ENCODE data around the gene EIF4B.

EIF4B gene

DNA sequence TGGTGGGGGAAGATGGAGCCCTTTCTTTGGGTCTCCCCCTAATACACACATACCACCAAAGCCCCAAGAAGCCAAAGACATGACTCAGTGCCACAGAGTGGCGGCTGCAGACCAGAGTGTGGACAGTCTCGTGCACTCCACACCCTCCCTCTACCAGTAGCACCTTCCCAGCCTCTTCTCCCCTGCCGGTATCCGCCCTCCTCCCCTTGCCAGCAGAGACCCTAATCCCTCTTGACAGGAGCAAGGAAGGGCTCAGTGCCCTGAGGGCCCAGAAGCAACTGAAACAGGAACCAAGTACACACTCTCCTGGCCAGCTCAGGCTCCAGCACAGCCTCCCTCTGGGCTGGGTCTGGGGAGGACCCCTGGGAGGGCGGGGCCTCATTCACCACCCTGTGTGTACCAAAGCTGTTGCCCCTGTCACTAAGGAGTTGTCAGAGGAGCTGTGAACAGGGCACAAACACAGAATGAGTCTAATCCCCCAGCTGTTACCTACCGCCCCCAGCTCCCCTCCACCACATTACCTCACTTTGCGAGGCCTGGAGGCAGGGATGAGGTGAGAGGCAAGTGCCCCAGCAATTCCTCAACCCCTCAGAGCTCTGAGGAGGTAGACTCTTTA is 64.7 kb downstream of the EIF4B start:
- Histone ChIP-seq H3K36me3 (peaks cover 76% of the 10 kb centered on the region), H3K27ac (no peak overlapping the region), H3K4me3 (ENCODE audit: low read depth in 1 of 2, low read length in 1 of 2) (no peak overlapping the region), H3K9me3 (no peaks in the 10 kb centered on the region), H3K4me1 (ENCODE audit: control insufficient read depth in 1 of 2, insufficient read depth in 1 of 2, low read depth in 1 of 2, low read length in 1 of 2) (peaks cover 21 to 23% of the 10 kb centered on the region in 2 experiments), H3K27me3 (no peaks in the 10 kb centered on the region)
- TF ChIP-seq CTCF (IDR thresholded peaks at IDR 0.05): no peak

GRCh38 chr12:53071591-53072551 is 65.6 kb downstream of the EIF4B start:
- Histone ChIP-seq H3K4me1 (ENCODE audit: control insufficient read depth in 1 of 2, insufficient read depth in 1 of 2, low read depth in 1 of 2, low read length in 1 of 2) (peaks cover 24 to 26% of the 10 kb centered on the region in 2 experiments), H3K27me3 (no peaks in the 10 kb centered on the region), H3K4me3 (ENCODE audit: low read depth in 1 of 2, low read length in 1 of 2) (no peak overlapping the region), H3K27ac (peak overlapping the region; percentile 84), H3K9me3 (no peaks in the 10 kb centered on the region), H3K36me3 (peaks cover 76% of the 10 kb centered on the region)
- TF ChIP-seq CTCF (IDR thresholded peaks at IDR 0.05): no peak

DNA sequence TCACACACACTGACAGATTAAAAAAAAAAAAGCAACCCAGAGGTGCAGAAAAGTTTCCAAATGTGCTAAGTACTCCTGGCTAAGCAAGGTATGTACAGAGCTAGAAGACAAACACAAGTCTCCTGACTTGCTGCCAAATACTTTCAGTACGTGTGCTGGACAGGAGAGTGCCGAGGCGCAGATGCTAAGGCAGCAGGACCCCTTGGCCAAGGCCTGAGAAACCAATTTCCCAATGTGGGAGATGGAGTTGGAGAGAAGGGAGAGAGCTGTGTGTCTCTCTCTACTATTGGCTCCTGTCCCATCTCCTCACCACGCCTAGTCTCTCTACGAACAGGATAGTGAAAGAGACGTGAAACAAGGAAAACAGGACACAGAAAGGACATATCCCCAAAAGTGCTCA is 67.6 kb downstream of the EIF4B start:
- peaks cover 34 to 35% of the 10 kb centered on the region in 2 experiments for H3K4me1 ChIP-seq (ENCODE audit: control insufficient read depth in 1 of 2, insufficient read depth in 1 of 2, low read depth in 1 of 2, low read length in 1 of 2)
- no peak for TF ChIP-seq CTCF (IDR thresholded peaks at IDR 0.05)
- no peaks in the 10 kb centered on the region for H3K9me3 ChIP-seq
- peaks cover 59% of the 10 kb centered on the region for H3K36me3 ChIP-seq
- peak overlapping the region; percentile 7 for H3K27ac ChIP-seq
- no peak overlapping the region for H3K4me3 ChIP-seq (ENCODE audit: low read depth in 1 of 2, low read length in 1 of 2)
- H3K27me3 ChIP-seq: no peaks in the 10 kb centered on the region

GRCh38 chr12:53074283-53074998 is 68.2 kb downstream of the EIF4B start:
- Histone ChIP-seq H3K9me3 (no peaks in the 10 kb centered on the region), H3K4me3 (ENCODE audit: low read depth in 1 of 2, low read length in 1 of 2) (no peak overlapping the region), H3K4me1 (ENCODE audit: control insufficient read depth in 1 of 2, insufficient read depth in 1 of 2, low read depth in 1 of 2, low read length in 1 of 2) (peaks cover 35% of the 10 kb centered on the region in 2 experiments), H3K27me3 (no peaks in the 10 kb centered on the region), H3K36me3 (peaks cover 54% of the 10 kb centered on the region), H3K27ac (peak overlapping the region; percentile 7)
- no peak for TF ChIP-seq CTCF (IDR thresholded peaks at IDR 0.05)

GRCh38 chr12:53074999-53075370 is 68.7 kb downstream of the EIF4B start:
- peaks cover 39 to 40% of the 10 kb centered on the region in 2 experiments for H3K4me1 ChIP-seq (ENCODE audit: control insufficient read depth in 1 of 2, insufficient read depth in 1 of 2, low read depth in 1 of 2, low read length in 1 of 2)
- no peaks in the 10 kb centered on the region for H3K9me3 ChIP-seq
- no peak for TF ChIP-seq CTCF (IDR thresholded peaks at IDR 0.05)
- H3K36me3 ChIP-seq: peaks cover 48% of the 10 kb centered on the region
- H3K27ac ChIP-seq: no peak overlapping the region
- no peak overlapping the region for H3K4me3 ChIP-seq (ENCODE audit: low read depth in 1 of 2, low read length in 1 of 2)
- H3K27me3 ChIP-seq: no peaks in the 10 kb centered on the region
